Omental fat pad (tissue), 4 donors: ENCODE data around the gene TIE1. TPM values are rescaled to one million over a fixed set of nuclear protein-coding genes. Genes with fewer than 3 reads are reported as not detected.

ENCODE experiments used
- ATAC-seq: fragments of 150-250 bp; one replicate; pipeline ENCODE4 v1.9.1; 2016; ENCODE audit warnings: mild to moderate bottlenecking, moderate library complexity; ENCODE audit not compliant: low FRiP score
- DNase-seq: peaks from one replicate; pipeline ENCODE4 v3.0.0-alpha.2; 2019; ENCODE audit warnings: low spot score
- total RNA-seq, 4 donors: library from RNA; depleted of rRNA; stranded (reverse); fragments of >200 nt; gene quantifications; one replicate each; pipeline ENCODE4 v1.1.0, GENCODE V29; 2016
- TF ChIP-seq, protein P1 (sequence below), 3 donors: fragments of 450-650 bp; IDR thresholded peaks; one replicate each; pipeline ENCODE4 v1.5.1; 2016 to 2017; ENCODE audit warnings: antibody characterized with exemption in 3 of 3, mild to moderate bottlenecking in 3 of 3, moderate library complexity in 2 of 3

Gene TIE1
- total RNA-seq, 4 donors from 2014 or later = 15.2 to 156 (median 44.6) TPM

GRCh38 chr1:43360616-43361015, 59.8 kb downstream of the TIE1 start:
- TF ChIP-seq, protein P1, sequence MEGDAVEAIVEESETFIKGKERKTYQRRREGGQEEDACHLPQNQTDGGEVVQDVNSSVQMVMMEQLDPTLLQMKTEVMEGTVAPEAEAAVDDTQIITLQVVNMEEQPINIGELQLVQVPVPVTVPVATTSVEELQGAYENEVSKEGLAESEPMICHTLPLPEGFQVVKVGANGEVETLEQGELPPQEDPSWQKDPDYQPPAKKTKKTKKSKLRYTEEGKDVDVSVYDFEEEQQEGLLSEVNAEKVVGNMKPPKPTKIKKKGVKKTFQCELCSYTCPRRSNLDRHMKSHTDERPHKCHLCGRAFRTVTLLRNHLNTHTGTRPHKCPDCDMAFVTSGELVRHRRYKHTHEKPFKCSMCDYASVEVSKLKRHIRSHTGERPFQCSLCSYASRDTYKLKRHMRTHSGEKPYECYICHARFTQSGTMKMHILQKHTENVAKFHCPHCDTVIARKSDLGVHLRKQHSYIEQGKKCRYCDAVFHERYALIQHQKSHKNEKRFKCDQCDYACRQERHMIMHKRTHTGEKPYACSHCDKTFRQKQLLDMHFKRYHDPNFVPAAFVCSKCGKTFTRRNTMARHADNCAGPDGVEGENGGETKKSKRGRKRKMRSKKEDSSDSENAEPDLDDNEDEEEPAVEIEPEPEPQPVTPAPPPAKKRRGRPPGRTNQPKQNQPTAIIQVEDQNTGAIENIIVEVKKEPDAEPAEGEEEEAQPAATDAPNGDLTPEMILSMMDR (IDR thresholded peaks at IDR 0.05) = no peak
- ATAC-seq (no peak), DNase-seq (no peak)

DNA sequence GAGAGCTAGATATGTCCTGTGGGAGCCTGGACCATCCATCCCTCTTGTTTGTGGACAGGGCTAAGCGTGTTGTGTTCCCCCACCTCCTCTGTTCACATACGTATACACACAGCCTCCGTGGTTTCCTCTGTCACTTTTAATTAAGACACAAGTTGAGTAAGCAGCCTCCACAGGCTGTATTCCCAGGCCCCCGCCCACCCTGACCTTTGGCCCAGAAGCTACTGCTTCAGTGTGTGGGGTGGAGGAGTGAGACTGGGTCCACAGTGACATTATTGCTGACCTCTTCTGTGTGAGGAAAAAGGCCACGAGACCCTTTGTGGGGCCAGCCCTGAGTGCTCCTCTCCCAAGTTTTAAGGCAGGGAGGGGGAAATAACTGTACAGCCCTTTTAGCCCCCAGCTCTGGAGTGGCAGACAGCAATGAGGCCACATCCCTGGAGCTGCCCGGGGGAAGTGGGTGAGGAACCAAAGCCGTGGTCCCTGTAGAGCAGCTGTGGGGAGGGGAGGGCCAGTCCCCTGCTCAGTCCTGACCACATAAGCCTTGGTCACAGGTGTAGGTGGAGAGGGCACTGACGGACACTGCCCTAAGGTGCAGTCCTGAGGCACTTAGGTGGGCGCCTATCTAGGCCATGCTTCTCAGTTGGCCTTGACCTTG, 62.6 kb downstream of the TIE1 start:
- DNase-seq = no peak
- TF ChIP-seq, protein P1 (IDR thresholded peaks at IDR 0.05) = no peak
- ATAC-seq = no peak

GRCh38 chr1:43363935-43364525, 63.2 kb downstream of the TIE1 start:
- DNase-seq (no peak), ATAC-seq (no peak)
- TF ChIP-seq, protein P1 (IDR thresholded peaks at IDR 0.05) = no peak

GRCh38 chr1:43365678-43366077, 64.9 kb downstream of the TIE1 start:
- TF ChIP-seq, protein P1 (IDR thresholded peaks at IDR 0.05) = no peak
- ATAC-seq = no peak

DNA sequence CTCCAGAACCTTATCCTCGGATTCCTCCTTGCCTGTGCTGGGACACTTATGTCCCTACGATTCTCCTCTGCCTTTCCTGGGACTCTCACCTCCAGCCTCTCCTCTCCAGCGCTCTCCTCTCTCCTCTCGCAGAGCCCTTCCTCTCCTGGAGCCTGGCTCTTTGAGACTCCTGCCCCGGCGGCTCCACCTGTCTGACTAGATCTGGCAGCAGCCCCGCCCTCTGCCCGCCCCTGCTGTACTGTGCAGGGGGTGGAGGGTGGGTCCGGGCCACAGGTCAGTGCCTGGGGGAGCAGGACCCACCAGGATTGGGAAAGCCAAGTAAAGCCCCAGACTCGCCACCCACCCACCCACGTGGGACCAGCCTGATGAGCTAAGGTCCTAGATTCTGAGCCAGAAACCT, 65.4 kb downstream of the TIE1 start:
- TF ChIP-seq, protein P1 (IDR thresholded peaks at IDR 0.05) = no peak
- no peak for ATAC-seq
- no peak for DNase-seq

More at GRCh38 chr1:43365678-43366077, 64.9 kb downstream of the TIE1 start:
- no peak for DNase-seq

DNA sequence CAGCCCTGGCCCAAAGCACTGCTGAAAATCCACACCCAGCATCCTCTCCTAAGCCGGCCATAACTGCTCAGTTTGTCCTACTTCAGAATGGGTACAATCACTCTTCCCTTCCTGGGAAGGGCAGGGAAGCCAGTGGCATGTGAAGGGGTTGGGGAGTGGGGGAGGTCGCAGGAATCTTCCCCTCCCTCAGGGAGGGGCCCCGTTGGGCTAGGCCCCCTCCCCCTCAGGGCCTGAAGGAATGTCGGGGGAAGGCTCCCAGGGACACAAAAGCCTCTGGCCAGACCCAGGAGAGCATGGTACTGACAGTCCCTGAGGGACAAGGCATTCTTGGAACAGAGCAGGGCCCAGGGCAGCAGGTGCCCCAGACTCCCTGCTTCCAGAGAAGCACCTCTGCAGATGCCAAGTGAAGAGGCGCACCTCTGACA, 65.8 kb downstream of the TIE1 start:
- DNase-seq = no peak
- TF ChIP-seq, protein P1 (IDR thresholded peaks at IDR 0.05) = no peak
- no peak for ATAC-seq
